GM12892 (cell line): ENCODE results near the gene GAL3ST1.

Experiments
- POLR2A ChIP-seq: IDR thresholded peaks from 2 replicates; pipeline ENCODE4 v1.6.1; 2011; ENCODE audit warnings: low read depth, low read length, control low read depth
- POLR2AphosphoS5 ChIP-seq: IDR thresholded peaks from 2 replicates; pipeline ENCODE4 v1.6.1; 2011; ENCODE audit warnings: low read depth, low read length, control low read depth
- TAF1 ChIP-seq: IDR thresholded peaks from 2 replicates; pipeline ENCODE4 v1.6.1; 2011; ENCODE audit warnings: low read depth, mild to moderate bottlenecking, control low read depth, low read length, borderline replicate concordance

GRCh38 chr22:30584441-30584840, 10.0 kb upstream of the GAL3ST1 start:
- TF ChIP-seq POLR2AphosphoS5 (peak; percentile 48; the same call in 1 of the 2 replicates), POLR2A (0 out of 2 replicates have a peak, but pooled peaks have one; percentile 16), TAF1 (no peak)
